GM12872 (cell line): Measurements from ENCODE around the gene YBEY.

Experiments
- CTCF ChIP-seq: IDR thresholded peaks from 3 replicates; pipeline ENCODE4 v1.5.1; 2011; ENCODE audit warnings: low read depth, mild to moderate bottlenecking, low read length, moderate library complexity; ENCODE audit not compliant: insufficient read depth

YBEY gene

GRCh38 chr21:46254208-46254975, 31.8 kb upstream of the YBEY start:
- TF ChIP-seq CTCF = no peak

GRCh38 chr21:46255166-46255565, 31.0 kb upstream of the YBEY start:
- no peak for TF ChIP-seq CTCF

DNA sequence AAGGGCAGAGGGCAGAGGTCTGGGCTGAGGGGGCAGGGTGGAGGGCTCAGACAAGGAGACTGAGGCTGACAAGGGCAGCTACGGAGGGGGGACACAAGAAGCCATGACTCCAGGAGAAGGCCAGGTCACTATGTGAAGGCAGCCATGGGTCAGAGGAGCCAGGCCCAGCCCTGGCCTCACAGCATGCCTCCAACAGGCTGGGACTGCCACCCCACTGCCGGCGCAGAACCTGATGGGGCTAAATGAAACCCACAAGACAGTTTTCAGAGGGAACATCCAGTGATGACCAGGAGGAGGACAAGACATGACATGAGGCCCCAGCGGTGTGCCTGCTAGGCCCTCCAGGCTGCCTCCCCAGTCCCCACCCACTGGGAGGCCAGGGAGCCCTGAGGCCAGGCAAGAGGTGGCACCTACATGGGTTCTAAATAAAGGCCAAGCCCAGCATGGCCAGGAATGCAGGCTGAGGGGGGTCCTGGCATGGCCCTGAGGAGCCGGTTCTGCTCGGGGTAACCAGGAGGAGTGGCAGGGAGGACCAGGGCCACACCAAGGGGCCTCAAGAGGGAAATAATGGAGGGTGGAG, 30.3 kb upstream of the YBEY start:
- TF ChIP-seq CTCF = no peak

DNA sequence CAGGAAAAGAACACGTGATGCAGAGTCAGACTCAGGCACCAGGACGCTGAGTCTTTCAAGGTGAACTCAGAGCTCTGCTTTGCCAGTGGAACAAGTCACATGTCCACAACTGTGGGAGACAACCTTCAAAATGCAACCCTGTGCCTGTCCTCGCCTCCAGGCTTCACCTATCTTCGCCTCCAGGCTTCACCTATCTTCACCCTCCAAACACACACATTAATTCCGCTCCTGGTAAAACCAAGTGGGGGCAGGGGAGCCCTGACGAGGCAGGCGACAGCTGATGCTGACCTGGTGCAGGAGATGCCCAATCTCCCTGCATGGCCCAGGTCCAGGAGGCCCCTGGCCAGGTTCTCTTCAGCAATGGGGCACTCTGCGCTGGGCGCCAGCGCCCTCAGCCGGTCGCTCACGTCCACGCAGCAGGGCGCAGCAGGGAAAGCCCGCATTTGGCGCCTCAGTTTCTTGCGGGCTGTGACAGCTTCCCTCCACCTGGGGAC, 29.6 kb upstream of the YBEY start:
- TF ChIP-seq CTCF = no peak

DNA sequence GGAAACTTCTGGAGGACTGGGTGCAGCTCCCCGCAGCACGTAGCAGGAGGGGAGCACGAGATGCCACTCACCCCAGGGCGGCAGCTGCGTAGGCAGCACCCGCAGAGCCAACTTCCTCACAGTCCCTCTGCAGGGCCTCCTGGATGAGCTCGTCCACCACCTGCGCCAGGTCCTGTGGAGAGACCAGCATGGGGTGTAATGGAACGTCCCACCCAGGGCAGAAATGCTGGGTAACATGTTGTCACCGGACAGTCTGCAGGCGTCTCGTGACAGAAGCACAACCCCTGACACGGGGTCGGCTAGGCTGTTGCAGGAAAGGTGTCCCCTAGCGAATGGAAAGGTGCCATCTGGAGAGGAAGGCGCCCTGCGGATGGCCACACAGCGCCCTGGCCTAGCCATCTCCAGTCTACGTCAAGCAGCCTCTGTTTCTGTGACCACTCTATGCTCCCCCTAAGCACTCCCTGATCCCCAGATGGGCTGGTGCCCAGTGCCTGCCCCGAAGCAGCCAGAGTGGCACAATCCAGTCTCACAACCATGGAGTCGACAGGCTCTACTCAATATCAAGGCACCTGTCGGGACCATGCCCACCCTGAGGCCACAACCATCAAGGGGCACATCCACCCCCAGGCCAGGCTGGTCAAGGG, 22.0 kb upstream of the YBEY start:
- TF ChIP-seq CTCF = no peak

GRCh38 chr21:46264690-46265144, 21.4 kb upstream of the YBEY start:
- no peak for TF ChIP-seq CTCF

- no peak for TF ChIP-seq CTCF
These were observed 20.2 kb upstream of the YBEY start for GRCh38 chr21:46265736-46266525.
